Measurements from ENCODE around the gene UVRAG.
A peak's percentile ranks its signal among the peaks of the same experiment; 100 is the strongest.
"Not testable (repeated sequence)": the region's sequence is repeated elsewhere in the genome, so short reads cannot be mapped to it uniquely, and the experiment has no call there.

Gene UVRAG

DNA sequence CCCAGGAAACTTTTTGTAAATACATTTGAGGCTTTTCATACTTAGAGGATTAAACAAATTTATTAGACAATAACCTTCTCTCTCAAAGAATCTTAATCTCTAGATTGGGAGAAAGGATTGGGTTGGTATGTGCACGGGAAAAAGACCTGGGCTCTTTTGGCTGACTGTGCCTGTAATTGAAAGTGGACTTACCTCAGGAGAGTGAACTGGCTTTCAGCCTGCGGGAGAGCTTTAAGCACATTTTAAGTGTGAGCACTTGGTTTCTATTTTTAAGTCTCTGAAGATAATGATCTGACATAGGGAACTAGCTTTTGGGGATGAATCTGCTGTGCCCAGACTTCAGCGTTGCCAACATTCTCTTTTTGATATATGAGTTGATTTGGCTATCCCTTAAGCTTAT lies 35.8 kb downstream of the UVRAG start:
- DNase-seq, result no peak

DNA sequence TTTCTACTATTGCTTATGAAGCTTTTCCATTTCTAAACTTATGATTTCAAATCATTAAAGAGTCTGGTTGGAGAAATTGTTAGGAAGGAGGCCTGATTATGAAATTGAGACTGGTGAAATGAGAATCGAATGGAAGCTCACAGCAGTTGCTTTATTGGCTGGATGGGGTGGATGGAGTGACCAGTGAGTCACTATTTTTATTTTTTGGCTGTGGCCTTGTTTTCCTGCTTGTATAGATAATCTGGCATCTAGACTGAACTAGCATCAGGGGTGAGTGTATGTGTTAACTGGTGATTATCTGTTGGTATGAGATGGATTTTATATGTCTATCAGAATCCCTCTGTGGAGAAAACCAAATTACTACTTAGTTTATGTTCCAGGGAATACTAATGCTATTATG lies 36.2 kb downstream of the UVRAG start:
- DNase-seq, result no peak

DNA sequence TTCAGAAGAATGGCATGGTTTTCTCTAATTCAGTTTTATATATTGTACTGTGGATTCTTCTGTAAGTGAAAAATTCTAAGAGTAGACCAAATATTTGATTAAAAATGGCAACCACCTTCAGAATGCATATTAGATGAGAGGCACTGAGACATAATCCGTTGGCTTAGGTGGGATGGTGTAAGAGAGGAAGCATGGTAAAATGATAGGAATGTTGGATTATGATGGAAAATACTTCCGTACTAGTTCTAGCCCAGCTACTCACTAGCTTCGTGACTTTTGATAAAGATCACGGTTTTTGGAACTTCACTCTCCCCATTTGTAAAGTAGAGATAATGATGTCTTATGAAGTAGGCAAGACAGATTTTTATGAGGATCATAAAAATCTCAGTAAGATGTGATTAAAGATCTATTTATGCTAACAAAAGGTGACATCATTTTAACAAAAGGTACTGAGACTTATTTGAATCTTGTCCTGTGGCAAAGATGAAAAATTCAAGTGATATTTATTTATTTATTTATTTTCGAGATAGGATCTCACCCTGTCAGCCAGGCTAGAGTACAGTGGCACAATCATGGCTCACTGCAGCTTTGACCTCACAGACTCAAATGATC lies 37.5 kb downstream of the UVRAG start:
- no peak for DNase-seq

DNA sequence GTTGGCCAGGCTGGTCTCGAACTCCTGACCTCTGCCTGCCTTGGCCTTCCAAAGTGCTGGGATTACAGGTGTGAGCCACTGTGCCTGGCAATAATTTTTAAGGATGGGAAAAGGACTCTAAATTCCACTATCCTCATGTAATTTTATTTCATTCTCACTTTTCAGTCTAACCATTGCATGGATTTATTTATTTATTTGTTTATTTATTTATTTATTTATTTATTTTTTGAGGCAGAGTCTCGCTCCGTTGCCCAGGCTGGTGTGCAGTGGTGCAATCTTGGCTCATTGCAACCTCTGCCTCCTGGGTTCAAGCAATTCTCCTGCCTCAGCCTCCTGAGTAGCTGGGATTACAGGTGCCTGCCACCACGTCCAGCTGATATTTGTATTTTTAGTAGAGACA lies 38.6 kb downstream of the UVRAG start:
- not testable (repeated sequence) for DNase-seq

DNA sequence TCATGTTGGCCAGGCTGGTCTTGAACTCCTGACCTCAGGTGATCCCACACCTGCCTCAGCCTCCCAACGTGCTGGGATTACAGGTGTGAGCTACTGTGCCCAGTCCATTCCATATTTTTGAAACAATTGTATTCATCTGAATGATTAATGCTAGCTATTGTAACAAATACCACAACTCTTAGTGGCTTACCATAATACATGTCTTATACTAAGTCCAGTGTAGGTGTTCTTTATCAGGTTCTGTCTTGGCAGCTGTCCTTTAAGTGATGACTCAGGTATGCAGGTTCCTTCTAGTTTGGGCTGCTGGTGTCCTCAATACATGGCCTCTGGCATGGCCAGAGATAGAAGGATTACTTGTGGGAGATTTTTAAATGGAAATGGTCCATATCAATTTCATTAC lies 39.0 kb downstream of the UVRAG start:
- DNase-seq, result no peak

DNA sequence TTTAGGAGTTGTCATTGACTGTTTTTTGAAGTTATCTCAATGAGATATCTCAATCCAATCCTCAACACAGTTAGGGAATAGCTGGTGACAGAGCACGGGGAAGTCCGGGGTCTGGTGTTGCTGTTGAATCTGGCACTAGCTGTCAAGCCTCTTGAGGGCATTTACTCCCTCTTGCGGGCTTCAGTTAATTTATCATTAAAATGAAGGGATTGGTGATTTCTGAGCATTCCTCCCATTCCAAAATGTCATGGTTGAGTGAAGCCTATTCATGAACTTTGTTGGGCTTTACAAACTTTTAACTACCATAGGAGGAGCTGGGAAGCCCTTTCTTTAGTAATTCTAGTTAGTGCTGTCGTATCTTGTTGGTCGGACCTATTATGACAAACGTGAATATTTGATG lies 40.2 kb downstream of the UVRAG start:
- DNase-seq, result no peak

DNA sequence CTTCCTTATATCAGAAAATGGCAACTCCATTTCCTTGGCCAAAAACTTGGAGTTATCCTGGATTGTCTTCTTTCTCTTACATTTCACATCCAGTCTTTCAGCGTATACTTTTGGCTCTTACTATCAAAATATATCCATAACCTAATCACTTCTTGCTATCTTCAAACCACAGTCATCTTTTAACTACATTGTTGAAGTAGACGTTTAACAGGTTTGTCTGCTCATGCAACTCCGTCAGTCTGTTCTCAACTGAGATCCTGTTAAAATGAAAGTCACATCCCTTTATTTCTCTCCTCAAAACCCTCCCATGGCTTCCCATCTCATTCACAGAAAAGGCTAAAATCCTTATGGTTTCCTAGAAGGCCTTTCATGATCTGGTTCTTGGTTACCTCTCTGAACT lies 41.9 kb downstream of the UVRAG start:
- DNase-seq, result no peak

DNA sequence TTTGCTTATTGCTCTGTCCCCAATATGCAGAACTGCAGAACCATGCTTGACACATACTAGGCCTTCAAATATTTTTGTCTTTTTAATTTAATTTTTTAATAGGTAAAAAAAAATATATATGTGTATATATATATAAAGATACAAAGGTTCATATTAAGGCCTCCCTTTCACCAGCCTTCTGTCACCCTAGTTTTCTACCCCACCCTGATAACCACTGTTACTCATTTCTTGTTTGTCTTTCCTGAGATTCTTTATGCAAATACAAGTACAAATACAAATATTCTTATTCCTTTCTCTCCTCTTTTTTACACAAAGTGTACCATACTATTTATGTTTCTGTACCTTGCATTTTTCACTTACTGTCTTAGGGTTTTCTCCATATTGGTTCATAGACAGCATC lies 43.0 kb downstream of the UVRAG start:
- no peak for DNase-seq

DNA sequence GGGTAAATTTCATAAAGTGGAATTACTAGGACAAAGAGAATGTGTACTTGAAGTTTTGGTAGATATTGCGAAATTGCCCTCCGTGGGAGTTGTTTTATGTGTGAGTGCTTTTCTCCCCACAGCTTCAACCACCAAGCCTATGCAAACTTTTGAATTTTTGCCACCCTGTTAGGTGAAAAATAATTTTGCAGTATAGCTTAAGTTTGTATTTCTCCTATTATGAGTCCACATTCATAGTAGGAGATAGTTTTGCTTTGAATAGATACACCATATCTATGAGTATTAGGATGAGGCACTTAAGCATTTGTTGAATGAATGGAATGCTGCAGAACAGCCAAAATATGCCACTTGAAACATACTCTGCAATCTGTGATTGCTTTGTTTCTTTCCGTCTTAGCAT lies 43.6 kb downstream of the UVRAG start:
- no peak for DNase-seq

DNA sequence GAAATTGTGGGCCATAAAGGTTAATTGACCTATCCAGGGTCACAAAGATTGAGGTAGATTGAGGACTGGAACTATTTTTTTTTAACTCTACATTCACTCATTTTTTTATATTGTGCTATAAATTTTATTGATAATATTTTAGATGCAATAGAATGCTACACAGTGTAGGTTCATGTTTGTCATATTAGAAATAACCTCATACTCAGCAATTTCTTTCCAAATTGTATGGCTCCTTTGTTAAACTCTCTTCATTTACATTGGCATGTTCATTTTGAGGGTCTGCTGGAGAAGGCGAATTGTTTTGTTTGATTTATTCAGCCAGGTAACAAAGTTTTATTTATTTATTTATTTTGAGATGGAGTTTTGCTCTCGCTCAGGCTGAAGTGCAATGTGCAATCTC lies 44.6 kb downstream of the UVRAG start:
- no peak for DNase-seq

DNA sequence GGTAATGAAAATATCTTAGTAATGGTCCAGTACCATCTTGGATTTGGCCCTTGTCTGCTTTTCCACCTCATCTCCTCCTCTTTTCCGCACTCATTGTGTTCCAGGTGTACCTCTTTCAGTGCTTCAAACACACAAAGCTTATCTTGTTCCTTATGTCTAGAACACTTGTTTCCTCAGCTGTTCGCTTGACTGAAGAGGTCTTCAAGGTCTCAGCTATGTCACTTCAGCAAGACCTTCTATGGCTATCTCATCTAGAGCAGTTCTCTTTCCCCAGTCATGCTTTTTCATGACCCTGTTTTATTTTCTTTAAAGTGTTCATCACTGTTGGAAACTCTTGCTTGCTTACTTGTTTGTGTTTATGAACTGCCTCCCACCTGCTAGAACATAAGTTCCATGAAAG lies 47.4 kb downstream of the UVRAG start:
- DNase-seq, result no peak

DNA sequence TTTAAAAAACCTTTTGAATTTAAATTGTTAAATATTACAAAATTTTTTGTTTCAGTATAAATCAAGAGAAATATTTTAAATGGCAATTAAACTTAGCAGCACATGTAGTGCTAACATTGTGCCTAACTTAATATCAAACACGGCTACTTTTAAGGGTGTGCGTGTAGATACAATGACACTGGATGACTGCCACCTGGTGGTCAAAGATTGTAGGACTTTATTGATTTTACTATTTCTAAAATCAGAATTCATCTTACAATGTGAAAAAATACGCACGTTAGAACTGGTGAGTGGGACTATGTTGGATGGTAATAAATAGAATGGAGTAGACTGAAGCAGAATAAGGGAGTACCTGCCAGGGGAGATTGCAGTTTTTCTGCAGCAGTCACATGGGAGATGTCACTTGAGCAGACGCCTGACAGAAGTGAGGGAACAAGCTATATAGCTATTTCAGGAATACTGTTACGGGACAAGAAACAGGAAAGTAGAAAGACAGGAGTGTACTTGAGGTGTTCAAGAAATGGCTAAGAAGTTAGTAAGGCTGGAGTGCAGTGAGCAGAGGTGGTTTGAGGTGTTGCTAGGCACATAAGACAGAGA lies 52.9 kb downstream of the UVRAG start:
- DNase-seq, result peak; percentile 69

DNA sequence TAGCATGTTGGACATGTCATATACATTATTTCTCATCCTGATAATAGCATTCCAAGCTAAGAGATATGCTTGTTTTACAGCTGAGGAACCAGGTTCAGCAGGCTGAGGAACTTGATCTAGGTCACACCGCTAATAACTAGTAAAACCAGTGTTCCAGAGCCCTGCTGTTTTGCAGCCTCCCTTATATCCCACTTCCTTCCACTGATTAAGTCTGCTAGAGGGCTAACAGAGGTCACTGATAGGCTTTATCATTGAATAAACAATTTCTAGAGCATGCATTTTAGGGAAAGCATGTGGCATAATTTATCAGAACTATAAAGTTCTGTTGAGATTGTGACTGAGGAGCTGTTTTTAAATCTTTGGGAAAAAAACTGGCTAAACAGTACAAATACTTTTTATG lies 54.0 kb downstream of the UVRAG start:
- no peak for DNase-seq

DNA sequence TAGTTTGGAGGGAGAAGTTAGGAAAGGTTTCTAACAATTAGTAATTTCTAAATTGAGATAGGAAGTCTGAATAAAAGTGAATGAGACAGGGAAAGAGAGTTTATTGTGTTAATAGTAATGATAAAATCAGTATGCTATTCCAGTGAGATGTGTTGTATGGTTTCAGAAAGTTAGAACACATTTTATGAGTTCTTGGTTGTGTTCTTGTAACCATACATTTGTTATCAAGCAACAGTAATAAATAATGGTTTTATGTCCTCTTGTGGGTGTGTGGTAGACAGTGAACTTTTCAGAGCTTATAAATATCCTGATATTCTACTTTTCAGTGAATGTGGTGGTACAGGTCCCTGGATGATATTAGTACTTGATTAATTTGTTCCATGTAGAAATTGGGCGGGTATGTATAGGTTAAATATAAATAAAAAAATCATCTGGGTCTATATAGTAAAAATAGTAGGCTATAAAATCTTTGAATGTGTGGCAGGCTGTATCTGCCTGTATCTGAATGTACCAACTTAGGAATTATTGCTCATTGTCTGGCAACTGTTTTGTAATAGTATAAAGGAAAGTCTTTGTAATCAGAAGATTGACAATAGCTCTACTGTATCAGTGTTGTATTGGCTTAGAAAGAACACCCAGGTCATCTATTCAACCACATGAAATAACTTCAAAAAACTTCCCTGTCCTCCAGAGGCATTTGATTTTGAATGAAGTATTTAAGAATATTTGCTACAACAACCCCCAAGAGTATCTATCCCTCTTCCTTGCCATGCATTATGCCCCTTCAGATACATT lies 54.8 kb downstream of the UVRAG start:
- DNase-seq, result no peak

DNA sequence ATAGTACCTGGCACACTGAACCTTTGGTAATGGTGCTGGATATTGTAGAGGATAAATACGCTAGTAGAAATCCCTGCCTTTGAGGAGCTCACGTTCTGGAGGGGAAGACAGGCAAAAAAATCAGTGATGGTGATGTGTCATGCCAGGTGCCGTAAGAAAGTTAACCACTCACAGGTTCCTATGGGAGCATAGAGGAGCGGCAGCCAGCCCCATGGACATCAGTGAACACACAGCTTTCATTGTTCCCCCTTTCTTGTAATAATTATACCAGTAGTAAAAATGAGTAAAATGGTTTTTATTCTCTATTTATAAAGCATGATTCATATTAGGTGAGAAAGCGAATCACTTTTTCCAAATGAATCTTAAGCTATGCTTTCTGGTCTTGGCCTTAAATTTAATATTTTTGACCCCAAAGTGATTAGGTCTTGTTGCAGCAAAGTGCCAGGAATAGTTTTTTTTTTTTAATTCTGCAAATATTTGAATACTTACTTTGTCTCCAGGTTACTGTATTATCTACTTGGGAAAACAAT lies 57.9 kb downstream of the UVRAG start:
- DNase-seq, result no peak

DNA sequence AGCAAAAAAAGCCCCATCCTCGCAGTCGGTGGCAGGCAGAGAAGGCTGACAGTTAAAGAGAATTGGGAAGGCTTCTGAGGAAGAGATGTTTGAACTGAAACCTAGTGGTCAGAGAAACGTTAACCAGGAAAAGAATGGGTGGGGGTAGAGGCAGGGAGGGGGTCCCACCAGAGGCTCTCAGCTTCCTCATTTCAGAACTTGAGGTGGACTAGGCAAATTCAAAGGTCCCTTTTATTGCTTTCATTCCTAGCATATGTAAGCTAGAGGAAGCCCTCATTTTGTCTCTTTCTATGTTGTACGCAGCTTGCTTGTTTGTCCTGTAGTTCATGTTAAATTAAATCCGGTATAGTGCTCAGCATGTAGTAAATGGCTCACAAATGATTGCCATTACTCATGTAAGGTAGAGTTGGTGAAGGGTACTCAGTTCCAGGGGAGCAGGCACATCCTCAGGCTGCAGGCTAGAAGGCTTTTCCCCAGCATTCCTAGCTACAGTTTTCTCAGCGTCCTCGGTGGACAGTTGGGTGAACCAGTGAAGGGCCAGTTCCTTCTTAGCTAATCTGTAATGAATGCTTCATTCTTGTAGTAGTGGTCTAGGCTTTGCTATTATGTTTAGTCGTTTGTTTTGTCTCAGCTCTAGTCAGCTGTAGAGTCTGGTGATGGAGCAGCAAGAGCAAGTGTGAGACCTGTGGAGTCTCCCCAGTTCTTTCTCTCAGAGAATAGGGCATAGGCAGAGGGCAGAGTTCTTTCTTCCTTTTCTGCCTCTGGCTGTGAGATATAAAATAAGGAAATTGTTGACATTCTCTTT lies 58.6 kb downstream of the UVRAG start:
- no peak for DNase-seq

DNA sequence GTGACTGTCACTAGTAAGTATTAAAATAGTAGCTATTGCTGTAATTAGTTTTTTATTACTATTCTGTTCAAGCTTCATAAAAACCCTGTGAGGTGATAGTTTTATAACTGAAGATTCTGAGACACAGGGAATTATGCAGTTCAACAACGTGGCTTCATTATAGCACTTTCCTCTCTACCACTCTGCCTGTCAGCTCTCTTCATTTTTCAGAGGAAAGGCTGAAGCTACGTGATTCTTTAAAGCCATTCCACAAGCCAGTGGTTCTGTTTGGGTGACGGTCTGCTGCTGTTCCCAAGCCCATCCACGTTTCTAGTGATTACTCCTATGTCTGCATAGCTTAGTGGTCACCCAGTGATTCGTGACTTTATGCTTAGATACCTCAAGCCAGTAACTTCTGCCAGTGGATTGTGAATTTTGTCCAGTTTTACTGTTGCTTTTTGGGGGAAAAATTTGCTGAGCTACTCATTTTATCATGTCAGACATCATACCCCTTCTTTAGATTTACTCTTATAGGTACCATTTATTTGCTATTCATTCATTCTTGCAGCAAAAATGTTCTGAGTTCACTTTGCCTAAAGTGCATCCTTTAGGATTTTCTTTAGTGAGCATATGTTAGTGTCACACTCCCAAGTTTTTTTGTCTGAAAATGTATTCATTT lies 59.8 kb downstream of the UVRAG start:
- no peak for DNase-seq

DNA sequence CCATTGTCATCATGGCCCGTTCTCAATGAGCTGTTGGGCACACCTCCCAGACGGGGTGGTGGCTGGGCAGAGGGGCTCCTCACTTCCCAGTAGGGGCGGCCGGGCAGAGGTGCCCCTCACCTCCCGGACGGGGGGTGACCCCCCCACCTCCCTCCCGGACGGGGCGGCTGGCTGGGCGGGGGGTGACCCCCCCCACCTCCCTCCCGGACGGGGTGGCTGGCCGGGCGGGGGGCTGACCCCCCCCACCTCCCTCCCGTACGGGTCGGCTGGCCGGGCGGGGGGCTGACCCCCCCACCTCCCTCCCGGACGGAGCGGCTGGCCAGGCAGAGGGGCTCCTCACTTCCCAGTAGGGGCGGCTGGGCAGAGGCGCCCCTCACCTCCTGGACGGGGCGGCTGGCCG lies 62.3 kb downstream of the UVRAG start:
- not testable (repeated sequence) for DNase-seq

DNA sequence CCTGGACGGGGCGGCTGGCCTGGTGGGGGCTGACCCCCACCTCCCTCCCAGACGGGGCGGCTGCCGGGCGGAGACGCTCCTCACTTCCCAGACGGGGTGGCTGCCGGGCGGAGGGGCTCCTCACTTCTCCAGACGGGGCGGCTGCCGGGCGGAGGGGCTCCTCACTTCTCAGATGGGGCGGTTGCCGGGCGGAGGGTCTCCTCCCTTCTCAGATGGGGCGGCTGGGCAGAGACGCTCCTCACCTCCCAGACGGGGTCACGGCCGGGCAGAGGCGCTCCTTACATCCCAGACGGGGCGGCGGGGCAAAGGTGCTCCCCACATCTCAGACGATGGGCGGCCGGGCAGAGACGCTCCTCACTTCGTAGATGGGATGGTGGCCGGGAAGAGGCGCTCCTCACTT lies 62.9 kb downstream of the UVRAG start:
- DNase-seq, result not testable (repeated sequence)

DNA sequence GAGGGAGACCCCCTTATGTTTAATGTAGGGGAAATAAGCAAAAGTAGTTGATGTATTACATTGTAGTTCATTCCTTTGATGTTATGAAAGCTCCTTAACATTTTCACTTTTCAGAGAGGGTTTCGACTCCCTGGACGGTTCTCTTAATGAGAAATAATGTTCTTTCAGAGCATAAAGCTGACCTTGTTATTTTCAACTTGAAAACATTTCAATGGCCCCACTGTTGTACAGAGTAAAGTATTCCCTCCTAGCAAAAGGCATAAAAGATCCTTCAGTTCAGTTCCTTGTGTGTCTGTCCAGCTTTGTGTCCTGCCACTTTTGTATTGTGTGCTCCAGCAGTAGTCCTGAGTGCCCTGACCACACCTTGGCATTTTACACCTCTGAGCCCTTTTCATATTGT lies 63.9 kb downstream of the UVRAG start:
- no peak for DNase-seq

DNA sequence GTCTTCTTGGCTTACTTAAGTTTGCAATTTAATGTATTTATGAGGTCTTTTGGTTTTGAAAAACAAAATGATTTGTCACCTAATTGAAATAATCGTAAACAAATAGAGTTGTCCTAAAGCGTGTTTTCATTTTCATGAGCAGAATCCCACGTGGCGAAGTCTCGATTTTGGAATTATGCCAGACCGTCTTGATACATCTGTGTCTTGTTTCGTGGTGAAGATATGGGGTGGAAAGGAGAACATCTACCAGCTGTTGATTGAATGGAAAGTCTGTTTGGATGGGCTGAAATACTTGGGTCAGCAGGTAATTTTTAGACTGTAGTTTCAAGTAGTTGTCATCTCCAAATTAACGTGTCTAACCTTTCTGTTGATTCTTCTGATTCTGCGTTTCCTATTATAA lies 64.7 kb downstream of the UVRAG start:
- no peak for DNase-seq

DNA sequence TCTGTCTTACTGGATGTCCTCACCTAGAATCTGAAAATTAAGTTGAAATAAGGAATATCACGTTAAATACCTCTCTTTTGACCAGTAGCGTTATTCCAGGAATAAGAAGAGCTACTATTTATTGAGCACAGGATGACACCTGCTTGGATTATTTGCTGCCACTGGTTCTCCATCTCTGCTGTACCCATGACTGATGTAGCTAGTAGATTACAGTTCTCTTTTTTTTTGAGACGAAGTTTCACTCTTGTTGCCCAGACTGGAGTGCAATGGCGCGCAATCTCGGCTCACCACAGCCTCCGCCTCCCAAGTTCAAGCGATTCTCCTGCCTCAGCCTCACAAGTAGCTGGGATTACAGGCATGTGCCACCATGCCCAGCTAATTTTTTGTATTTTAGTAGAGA lies 65.3 kb downstream of the UVRAG start:
- DNase-seq, result not testable (repeated sequence)

DNA sequence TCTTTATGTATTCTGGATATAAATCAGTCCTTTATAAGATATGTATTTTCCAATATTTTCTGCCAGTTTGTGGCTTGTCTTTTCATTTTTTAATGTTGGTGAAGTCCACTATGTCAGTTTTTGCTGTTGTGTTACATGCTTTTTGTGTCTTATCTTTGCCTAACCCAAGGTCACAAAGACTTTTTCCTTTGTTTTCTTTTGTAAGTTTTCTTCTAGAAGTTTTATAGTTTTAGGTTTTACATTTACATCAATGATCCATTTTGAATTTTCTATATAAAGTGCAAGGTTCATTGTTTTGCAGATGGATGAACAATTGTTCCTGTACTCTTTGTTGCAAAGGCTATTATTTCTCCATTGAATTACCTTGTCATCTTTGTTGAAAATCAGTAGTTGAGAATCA lies 69.3 kb downstream of the UVRAG start:
- no peak for DNase-seq
